IMR-90 (cell line): Measurements from ENCODE around the gene ARHGAP15.

Experiments
- CHD1 ChIP-seq: IDR thresholded peaks from 2 replicates; pipeline ENCODE4 v1.6.1; 2012; ENCODE audit warnings: low read depth, low read length, improper control_type of control experiment
- CTCF ChIP-seq: conservative IDR thresholded peaks from 2 replicates; pipeline ENCODE4 v1.5.1; 2012; ENCODE audit warnings: mild to moderate bottlenecking, low read depth, low read length, improper control_type of control experiment
- MAFK ChIP-seq: IDR thresholded peaks from 2 replicates; pipeline ENCODE4 v1.6.1; 2012; ENCODE audit warnings: low read depth, low read length, improper control_type of control experiment
- POLR2A ChIP-seq: IDR thresholded peaks from 2 replicates; pipeline ENCODE4 v1.6.1; 2012; ENCODE audit warnings: mild to moderate bottlenecking, low read depth, low read length
- RFX5 ChIP-seq: IDR thresholded peaks from 2 replicates; pipeline ENCODE4 v1.8.0; 2012; ENCODE audit warnings: low read depth, mild to moderate bottlenecking, low read length, moderate library complexity

GRCh38 chr2:143466391-143466790, 337.2 kb downstream of the ARHGAP15 start:
- TF ChIP-seq CTCF = no peak
- no peak for TF ChIP-seq POLR2A
- no peak for TF ChIP-seq CHD1
- TF ChIP-seq RFX5 = no peak
- no peak for TF ChIP-seq MAFK
